GM20000 (cell line): ENCODE measurements around the gene RTL1.

ENCODE experiments used
- DNase-seq: peaks from one replicate; pipeline ENCODE4 v3.0.0; 2012; ENCODE audit warnings: low spot score
- CTCF ChIP-seq: IDR thresholded peaks from 2 replicates; pipeline ENCODE4 v1.5.1; 2012; ENCODE audit warnings: mild to moderate bottlenecking, control low read depth; ENCODE audit errors: extremely low read depth, missing control alignments

The RTL1 gene

GRCh38 chr14:100873096-100873482 is 30.4 kb downstream of the RTL1 start:
- no peak for TF ChIP-seq CTCF
- no peak for DNase-seq

- no peak for TF ChIP-seq CTCF
- DNase-seq = no peak
Observed at GRCh38 chr14:100872259-100873095, 31.0 kb downstream of the RTL1 start.

- no peak for DNase-seq
- TF ChIP-seq CTCF = no peak
Observed at GRCh38 chr14:100871234-100872186, 32.0 kb downstream of the RTL1 start.

- TF ChIP-seq CTCF = no peak
- no peak for DNase-seq
Observed at GRCh38 chr14:100868621-100869370, 34.7 kb downstream of the RTL1 start.

- no peak for DNase-seq
- TF ChIP-seq CTCF = no peak
Observed at GRCh38 chr14:100867631-100868315, 35.7 kb downstream of the RTL1 start.

GRCh38 chr14:100866666-100867630 is 36.6 kb downstream of the RTL1 start:
- no peak for DNase-seq
- no peak for TF ChIP-seq CTCF
